Mesothelial cell of epicardium (in vitro differentiated cells): ENCODE results near the gene STXBP1. TPM values are rescaled to one million over a fixed set of nuclear protein-coding genes. Genes with fewer than 3 reads are reported as not detected.

Experiments
- DNase-seq, 2 experiments: peaks; one replicate each; pipeline ENCODE4 v3.0.0; 2021; ENCODE audit warnings: low spot score in 2 of 2; ENCODE audit not compliant: unreplicated experiment in 2 of 2
- H3K27ac Mint-ChIP-seq: 2 replicates; pipeline ENCODE4 v1.8.0; 2021; ENCODE audit warnings: mixed read lengths
- H3K27me3 Mint-ChIP-seq: 2 replicates; pipeline ENCODE4 v1.8.0; 2021; ENCODE audit warnings: low read depth, mixed read lengths
- H3K36me3 Mint-ChIP-seq: 2 replicates; pipeline ENCODE4 v1.8.0; 2021; ENCODE audit warnings: mixed read lengths
- H3K4me1 Mint-ChIP-seq: 2 replicates; pipeline ENCODE4 v1.8.0; 2021; ENCODE audit warnings: mixed read lengths
- H3K4me3 Mint-ChIP-seq: 2 replicates; pipeline ENCODE4 v1.8.0; 2021; ENCODE audit warnings: mild to moderate bottlenecking, moderate library complexity, mixed read lengths
- H3K9me3 Mint-ChIP-seq: 2 replicates; pipeline ENCODE4 v1.8.0; 2021; ENCODE audit warnings: mixed read lengths
- total RNA-seq: library from RNA; stranded (reverse); gene quantifications from 3 replicates; pipeline ENCODE4 v1.2.1, GENCODE V29; 2021
- TF ChIP-seq, protein P1 (sequence below): fragments of 200-600 bp; sonication (generic); IDR thresholded peaks from one replicate; pipeline ENCODE4 v1.5.0; 2021; ENCODE audit warnings: antibody characterized with exemption; ENCODE audit not compliant: unreplicated experiment

The STXBP1 gene
- total RNA-seq, 1 donor from 2014 or later: 105 TPM

DNA sequence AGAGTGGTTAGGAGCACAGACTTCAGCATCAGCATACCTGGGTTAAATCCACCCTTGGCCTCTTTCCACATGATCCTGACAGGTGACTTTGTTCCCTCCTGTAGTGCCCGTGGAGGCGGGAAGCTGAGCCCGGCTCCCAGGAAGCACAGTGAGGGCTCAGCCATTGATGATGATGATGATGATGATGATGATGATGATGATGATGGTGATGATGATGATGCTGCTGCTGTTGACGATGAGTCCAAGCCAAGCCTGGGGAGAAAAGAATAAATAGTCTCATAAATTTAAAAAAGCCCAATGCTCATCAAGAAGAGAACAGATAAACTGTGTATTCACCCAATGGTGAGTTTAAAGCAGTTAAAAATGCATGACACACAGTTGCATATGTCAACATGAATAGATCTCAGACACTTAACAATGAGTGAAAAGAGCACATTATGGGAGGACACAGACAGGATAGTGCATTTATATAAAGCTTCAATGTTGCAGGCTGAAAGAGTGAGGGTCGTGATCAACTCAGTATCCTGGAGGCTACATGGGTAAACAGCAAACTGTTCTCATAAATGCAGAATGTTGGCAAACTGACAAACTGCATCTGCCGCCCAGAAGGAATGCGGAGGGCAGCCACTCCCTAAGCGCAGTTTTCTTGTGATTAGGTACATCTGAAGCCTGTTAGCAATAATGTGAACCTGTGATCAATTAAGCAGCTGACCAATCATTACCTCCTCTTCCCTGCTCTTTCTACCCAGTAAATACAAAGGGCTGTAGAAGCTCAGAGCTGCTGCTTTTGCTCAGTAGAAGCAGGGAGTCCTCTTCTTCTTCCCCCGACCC lies 83.0 kb downstream of the STXBP1 start:
- no peak overlapping the region for H3K4me3 Mint-ChIP-seq
- H3K27ac Mint-ChIP-seq: peak overlapping the region; percentile 78
- TF ChIP-seq, protein P1, sequence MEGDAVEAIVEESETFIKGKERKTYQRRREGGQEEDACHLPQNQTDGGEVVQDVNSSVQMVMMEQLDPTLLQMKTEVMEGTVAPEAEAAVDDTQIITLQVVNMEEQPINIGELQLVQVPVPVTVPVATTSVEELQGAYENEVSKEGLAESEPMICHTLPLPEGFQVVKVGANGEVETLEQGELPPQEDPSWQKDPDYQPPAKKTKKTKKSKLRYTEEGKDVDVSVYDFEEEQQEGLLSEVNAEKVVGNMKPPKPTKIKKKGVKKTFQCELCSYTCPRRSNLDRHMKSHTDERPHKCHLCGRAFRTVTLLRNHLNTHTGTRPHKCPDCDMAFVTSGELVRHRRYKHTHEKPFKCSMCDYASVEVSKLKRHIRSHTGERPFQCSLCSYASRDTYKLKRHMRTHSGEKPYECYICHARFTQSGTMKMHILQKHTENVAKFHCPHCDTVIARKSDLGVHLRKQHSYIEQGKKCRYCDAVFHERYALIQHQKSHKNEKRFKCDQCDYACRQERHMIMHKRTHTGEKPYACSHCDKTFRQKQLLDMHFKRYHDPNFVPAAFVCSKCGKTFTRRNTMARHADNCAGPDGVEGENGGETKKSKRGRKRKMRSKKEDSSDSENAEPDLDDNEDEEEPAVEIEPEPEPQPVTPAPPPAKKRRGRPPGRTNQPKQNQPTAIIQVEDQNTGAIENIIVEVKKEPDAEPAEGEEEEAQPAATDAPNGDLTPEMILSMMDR: no peak
- H3K4me1 Mint-ChIP-seq: peaks cover 19% of the 10 kb centered on the region
- DNase-seq: no peak
- no peaks in the 10 kb centered on the region for H3K27me3 Mint-ChIP-seq
- H3K36me3 Mint-ChIP-seq: peaks cover 24% of the 10 kb centered on the region
- H3K9me3 Mint-ChIP-seq: no peaks in the 10 kb centered on the region

DNA sequence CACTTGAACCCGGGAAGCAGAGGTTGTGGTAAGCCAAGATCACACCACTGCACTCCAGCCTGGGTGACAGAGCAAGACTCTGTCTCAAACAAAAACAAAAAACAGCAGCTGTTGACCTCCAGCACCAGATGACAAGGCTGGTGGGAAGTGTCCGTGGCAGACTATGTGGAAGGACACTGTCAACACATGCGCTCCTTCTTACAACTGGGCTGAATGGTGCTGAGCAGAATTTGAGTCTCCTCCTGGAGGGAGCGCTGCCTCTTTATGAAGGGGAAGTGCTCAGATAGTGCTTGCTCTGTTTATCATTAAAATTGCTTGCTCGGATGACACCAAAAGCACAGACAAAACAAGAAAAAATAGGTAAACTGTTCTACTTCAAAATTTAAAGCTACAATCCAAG lies 85.5 kb downstream of the STXBP1 start:
- Mint-ChIP-seq H3K27me3 (no peaks in the 10 kb centered on the region), H3K4me3 (no peak overlapping the region), H3K27ac (no peak overlapping the region), H3K4me1 (peaks cover 24% of the 10 kb centered on the region), H3K9me3 (no peaks in the 10 kb centered on the region), H3K36me3 (peaks cover 7% of the 10 kb centered on the region)
- TF ChIP-seq, protein P1: no peak
- DNase-seq: no peak

DNA sequence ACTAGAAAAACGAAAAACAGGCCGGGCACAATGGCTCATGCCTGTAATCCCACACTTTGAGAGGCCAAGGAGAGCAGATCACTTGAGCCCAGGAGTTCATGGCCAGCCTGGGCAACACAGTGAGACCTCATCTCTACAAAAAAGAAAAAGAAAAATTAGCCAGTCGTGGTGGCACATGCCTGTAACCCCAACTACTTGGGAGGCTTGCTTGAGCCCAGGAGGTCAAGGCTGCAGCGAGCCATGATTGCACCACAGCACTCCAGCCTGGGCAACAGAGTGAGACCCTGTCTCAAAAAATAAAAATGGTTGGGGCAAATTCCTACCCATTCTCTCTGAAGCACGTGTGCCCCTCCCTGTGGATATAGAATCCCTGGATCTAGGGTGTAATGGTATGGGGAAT lies 86.3 kb downstream of the STXBP1 start:
- no peak overlapping the region for H3K4me3 Mint-ChIP-seq
- no peak for DNase-seq
- no peak overlapping the region for H3K27ac Mint-ChIP-seq
- H3K36me3 Mint-ChIP-seq: peaks cover 5% of the 10 kb centered on the region
- peaks cover 24% of the 10 kb centered on the region for H3K4me1 Mint-ChIP-seq
- TF ChIP-seq, protein P1: no peak
- no peaks in the 10 kb centered on the region for H3K27me3 Mint-ChIP-seq
- H3K9me3 Mint-ChIP-seq: no peaks in the 10 kb centered on the region

DNA sequence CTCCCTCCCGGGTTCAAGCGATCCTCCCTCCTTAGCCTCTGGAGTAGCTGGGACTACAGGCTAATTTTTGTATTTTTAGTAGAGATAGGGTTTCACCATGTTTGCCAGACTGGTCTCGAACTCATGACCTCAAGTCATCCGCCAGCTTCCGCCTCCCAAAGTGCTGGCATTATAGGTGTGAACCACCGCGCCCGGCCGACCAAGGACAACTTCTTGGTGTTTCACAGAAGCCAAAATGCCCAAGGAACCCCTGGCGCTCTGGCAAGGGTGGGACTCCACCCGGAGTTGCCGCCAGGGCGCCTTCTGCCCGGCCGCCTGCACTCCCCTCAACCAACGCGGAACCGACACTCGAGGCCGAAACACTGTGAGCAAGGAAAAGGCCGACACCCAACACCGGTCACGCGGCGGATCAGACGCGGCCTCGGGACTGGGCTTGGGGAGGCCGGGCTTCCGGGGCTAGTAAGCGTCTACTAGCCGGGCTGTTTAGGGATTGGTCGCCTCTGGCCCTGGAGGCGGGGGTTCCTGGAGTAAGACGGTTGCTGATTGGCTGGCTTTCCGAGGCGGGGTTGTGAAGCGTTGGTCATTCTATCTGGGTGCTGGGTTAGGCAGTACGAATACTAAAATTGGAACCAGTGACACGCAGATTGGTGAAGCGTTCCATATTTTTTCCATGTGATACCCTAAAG lies 87.1 kb downstream of the STXBP1 start:
- Mint-ChIP-seq H3K4me3 (peak overlapping the region; percentile 64), H3K36me3 (peaks cover 1% of the 10 kb centered on the region), H3K9me3 (no peaks in the 10 kb centered on the region), H3K27ac (peak overlapping the region; percentile 86), H3K4me1 (peaks cover 24% of the 10 kb centered on the region), H3K27me3 (no peaks in the 10 kb centered on the region)
- DNase-seq: peak; percentile 88 to 90
- TF ChIP-seq, protein P1: no peak

DNA sequence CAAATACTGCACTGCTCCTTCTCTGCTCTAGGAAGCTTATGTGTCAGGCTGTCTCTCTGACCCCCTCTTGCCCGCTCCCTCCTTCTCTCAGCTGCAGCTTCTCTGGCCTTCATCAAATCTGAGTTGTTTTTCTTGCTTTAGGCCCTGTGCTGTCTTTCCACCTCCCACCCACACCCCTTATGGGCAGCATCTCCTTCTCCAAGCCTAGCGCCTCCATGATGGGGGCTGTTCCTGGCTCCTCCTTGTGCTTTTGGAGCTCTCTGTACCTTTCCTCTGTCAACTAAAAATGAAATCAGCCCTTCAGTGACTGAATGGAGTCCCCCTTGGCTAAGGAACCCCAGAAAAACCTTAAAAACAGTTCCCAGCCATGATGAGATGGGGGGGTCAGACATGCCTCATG lies 88.1 kb downstream of the STXBP1 start:
- TF ChIP-seq, protein P1: no peak
- Mint-ChIP-seq H3K4me1 (peaks cover 21% of the 10 kb centered on the region), H3K36me3 (no peaks in the 10 kb centered on the region), H3K27me3 (no peaks in the 10 kb centered on the region), H3K9me3 (no peaks in the 10 kb centered on the region), H3K4me3 (no peak overlapping the region), H3K27ac (peak overlapping the region; percentile 47)
- DNase-seq: no peak
